Neural progenitor cell (in vitro differentiated cells): Measurements from ENCODE around the gene OVCA2. TPM values are rescaled to one million over a fixed set of nuclear protein-coding genes. Genes with fewer than 3 reads are reported as not detected.

ENCODE experiments used
- DNase-seq: peaks from one replicate; pipeline ENCODE4 v3.0.0-alpha.2; 2016; ENCODE audit warnings: low spot score
- H2AFZ ChIP-seq: fragments of 200-600 bp; sonication (generic); replicated peaks from 2 replicates; pipeline ENCODE4 v1.6.1; 2016; ENCODE audit warnings: antibody characterized with exemption
- H3F3A ChIP-seq: fragments of 200-600 bp; sonication (generic); 2 replicates; pipeline ENCODE4 v1.6.1; 2016; ENCODE audit warnings: antibody characterized with exemption, low read depth
- H3K27ac ChIP-seq: fragments of 200-600 bp; sonication (generic); 2 replicates; pipeline ENCODE4 v1.5.1; 2016; ENCODE audit warnings: mild to moderate bottlenecking
- H3K27me3 ChIP-seq: fragments of 200-600 bp; sonication (generic); 2 replicates; pipeline ENCODE4 v1.6.1; 2016; ENCODE audit warnings: mild to moderate bottlenecking, moderate library complexity
- H3K36me3 ChIP-seq: fragments of 200-600 bp; sonication (generic); 2 replicates; pipeline ENCODE4 v1.5.1; 2016
- H3K4me1 ChIP-seq: fragments of 200-600 bp; sonication (generic); 2 replicates; pipeline ENCODE4 v1.6.1; 2016; ENCODE audit warnings: mixed run types
- H3K4me2 ChIP-seq: fragments of 200-600 bp; sonication (generic); 2 replicates; pipeline ENCODE4 v1.6.1; 2016
- H3K4me3 ChIP-seq: fragments of 200-600 bp; sonication (generic); 2 replicates; pipeline ENCODE4 v1.5.1; 2016
- H3K79me2 ChIP-seq: fragments of 200-600 bp; sonication (generic); 2 replicates; pipeline ENCODE4 v1.6.1; 2016; ENCODE audit warnings: low read depth
- H3K9ac ChIP-seq: fragments of 200-600 bp; sonication (generic); 2 replicates; pipeline ENCODE4 v1.6.1; 2016
- H3K9me3 ChIP-seq: fragments of 200-600 bp; sonication (generic); 2 replicates; pipeline ENCODE4 v1.5.1; 2016; ENCODE audit warnings: low read depth
- H4K20me1 ChIP-seq: fragments of 200-600 bp; sonication (generic); 2 replicates; pipeline ENCODE4 v1.6.1; 2016; ENCODE audit warnings: low read depth
- H3K27ac Mint-ChIP-seq: 3 replicates; pipeline ENCODE4 v1.8.0; 2021; ENCODE audit warnings: mixed read lengths
- H3K27me3 Mint-ChIP-seq: 2 replicates; pipeline ENCODE4 v1.8.0; 2022; ENCODE audit warnings: low read depth, mild to moderate bottlenecking, inconsistent platforms, moderate library complexity, mixed read lengths; ENCODE audit not compliant: insufficient read depth
- H3K36me3 Mint-ChIP-seq: 3 replicates; pipeline ENCODE4 v1.8.0; 2021; ENCODE audit warnings: mixed read lengths
- H3K4me1 Mint-ChIP-seq: 3 replicates; pipeline ENCODE4 v1.8.0; 2021; ENCODE audit warnings: mixed read lengths
- H3K4me3 Mint-ChIP-seq: 3 replicates; pipeline ENCODE4 v1.8.0; 2021; ENCODE audit warnings: mild to moderate bottlenecking, moderate library complexity, mixed read lengths
- H3K9me3 Mint-ChIP-seq: 3 replicates; pipeline ENCODE4 v1.8.0; 2020; ENCODE audit warnings: mixed read lengths
- EZH2 ChIP-seq: fragments of 200-600 bp; sonication (generic); IDR thresholded peaks from 2 replicates; pipeline ENCODE4 v1.6.1; 2017; ENCODE audit warnings: antibody characterized with exemption, mild to moderate bottlenecking, moderate library complexity
- EZH2phosphoT487 ChIP-seq: fragments of 200-600 bp; sonication (generic); IDR thresholded peaks from 2 replicates; pipeline ENCODE4 v1.6.1; 2017; ENCODE audit warnings: antibody characterized with exemption
- total RNA-seq: library from RNA; depleted of rRNA; stranded (reverse); fragments of >200 nt; gene quantifications from 2 replicates; pipeline ENCODE4 v1.2.3, GENCODE V29; 2015; ENCODE audit warnings: low replicate concordance
- TF ChIP-seq, protein P1 (sequence below): fragments of 200-600 bp; sonication (generic); IDR thresholded peaks from 2 replicates; pipeline ENCODE4 v1.5.1; 2017; ENCODE audit warnings: antibody characterized with exemption, mild to moderate bottlenecking

OVCA2 gene
- total RNA-seq, 1 donor from 2014 or later = 5.4 TPM

DNA sequence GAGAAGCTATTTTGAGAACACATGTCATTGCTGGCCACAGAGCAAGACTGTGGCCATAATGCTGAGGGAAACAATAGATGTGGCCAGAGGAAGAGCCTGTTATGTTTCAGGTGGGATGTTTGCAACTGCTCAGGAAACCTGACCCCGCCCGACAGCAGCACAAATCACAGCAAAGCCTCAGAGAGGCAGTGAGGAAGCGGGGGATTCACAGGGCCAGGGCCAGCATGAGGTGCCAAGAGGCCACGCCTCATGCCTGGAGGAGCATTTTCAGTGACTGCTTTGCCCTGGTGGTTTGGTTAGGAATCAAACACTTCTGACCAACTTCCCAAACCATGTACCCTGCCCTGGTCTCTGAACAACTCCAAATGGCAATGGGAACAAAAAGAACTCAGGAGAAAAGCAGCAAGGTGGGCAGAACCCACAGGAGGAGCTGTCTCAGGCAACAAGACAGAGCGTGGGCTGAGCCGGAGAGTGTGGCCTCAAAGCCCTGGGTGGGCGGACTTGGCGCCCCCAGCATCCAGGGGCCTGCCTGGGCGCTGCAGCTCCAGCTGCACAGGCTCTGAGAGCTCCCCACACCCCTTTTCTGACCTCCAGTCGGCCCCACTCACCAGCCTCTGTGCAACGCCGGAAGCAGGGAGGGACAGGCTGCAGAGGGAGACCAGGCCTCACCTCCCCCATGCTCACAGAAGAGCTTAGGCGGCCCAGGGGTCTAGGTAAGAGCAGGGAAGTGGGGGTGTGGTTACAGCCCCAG, 33.7 kb downstream of the OVCA2 start:
- Histone ChIP-seq H4K20me1 (peaks cover 22% of the 10 kb centered on the region), H3K4me2 (no peak overlapping the region), H2AFZ (no peak overlapping the region), H3K9ac (no peak overlapping the region), H3K4me3 (no peak overlapping the region), H3F3A (peaks cover 8% of the 10 kb centered on the region), H3K27ac (no peak overlapping the region), H3K9me3 (no peaks in the 10 kb centered on the region), H3K27me3 (no peaks in the 10 kb centered on the region), H3K36me3 (no peaks in the 10 kb centered on the region), H3K79me2 (no peaks in the 10 kb centered on the region), H3K4me1 (peaks cover 11% of the 10 kb centered on the region)
- H3K4me3 Mint-ChIP-seq = no peak overlapping the region
- no peak overlapping the region for H3K27ac Mint-ChIP-seq
- peaks cover 14% of the 10 kb centered on the region for H3K4me1 Mint-ChIP-seq
- H3K36me3 Mint-ChIP-seq = peaks cover 23% of the 10 kb centered on the region
- peaks cover 3% of the 10 kb centered on the region for H3K27me3 Mint-ChIP-seq
- peak; percentile 31 for DNase-seq
- no peaks in the 10 kb centered on the region for H3K9me3 Mint-ChIP-seq
- TF ChIP-seq EZH2 = no peak
- TF ChIP-seq, protein P1, sequence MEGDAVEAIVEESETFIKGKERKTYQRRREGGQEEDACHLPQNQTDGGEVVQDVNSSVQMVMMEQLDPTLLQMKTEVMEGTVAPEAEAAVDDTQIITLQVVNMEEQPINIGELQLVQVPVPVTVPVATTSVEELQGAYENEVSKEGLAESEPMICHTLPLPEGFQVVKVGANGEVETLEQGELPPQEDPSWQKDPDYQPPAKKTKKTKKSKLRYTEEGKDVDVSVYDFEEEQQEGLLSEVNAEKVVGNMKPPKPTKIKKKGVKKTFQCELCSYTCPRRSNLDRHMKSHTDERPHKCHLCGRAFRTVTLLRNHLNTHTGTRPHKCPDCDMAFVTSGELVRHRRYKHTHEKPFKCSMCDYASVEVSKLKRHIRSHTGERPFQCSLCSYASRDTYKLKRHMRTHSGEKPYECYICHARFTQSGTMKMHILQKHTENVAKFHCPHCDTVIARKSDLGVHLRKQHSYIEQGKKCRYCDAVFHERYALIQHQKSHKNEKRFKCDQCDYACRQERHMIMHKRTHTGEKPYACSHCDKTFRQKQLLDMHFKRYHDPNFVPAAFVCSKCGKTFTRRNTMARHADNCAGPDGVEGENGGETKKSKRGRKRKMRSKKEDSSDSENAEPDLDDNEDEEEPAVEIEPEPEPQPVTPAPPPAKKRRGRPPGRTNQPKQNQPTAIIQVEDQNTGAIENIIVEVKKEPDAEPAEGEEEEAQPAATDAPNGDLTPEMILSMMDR = no peak
- TF ChIP-seq EZH2phosphoT487 = no peak

DNA sequence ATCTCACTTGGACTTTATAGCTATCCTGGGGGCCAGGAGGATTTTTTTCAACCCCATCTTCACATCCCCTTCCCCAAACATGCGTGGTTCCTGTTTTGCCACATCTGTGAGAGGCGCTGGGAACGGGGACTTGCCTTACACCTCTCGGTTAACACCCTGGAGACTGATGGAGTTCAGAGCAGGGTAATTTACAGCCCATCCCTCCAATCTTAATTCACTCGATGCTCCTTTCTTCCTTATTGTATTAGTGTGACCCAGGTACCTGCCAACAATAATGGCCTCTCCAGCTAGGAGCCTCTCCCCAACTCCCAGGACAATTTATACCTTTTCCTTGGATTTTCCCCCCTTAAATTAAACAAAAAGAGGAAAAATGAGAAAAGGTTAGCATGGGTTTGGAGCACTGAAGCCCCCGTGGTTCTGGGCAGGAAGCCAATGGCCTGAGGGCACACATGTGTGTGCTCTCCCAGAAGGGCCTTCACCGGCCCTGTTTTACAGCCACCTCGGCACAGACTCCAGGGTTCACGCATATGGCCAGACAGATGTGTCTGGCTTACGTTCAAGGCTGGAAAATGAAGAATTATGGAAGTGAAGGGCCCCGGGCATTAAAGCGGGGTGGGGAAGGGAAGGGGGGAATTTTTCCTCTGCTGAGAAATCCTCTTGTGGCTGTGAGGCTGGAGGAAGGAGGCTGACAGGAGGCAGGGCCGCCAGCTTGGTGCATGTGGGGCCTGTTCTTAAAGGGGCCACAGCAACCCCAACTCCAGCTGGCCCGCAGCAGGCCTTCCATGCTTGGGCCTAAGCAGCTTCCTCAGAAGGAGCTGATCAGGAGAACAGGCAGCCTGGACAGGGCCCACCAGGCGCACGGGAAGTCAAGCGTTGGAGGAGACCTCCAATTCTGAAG, 34.5 kb downstream of the OVCA2 start:
- peaks cover 11% of the 10 kb centered on the region for H3K4me1 ChIP-seq
- H3K9me3 ChIP-seq = no peaks in the 10 kb centered on the region
- Mint-ChIP-seq H3K27ac (no peak overlapping the region), H3K36me3 (peaks cover 28% of the 10 kb centered on the region), H3K4me1 (peaks cover 10% of the 10 kb centered on the region), H3K27me3 (peaks cover 3% of the 10 kb centered on the region), H3K4me3 (no peak overlapping the region), H3K9me3 (no peaks in the 10 kb centered on the region)
- no peaks in the 10 kb centered on the region for H3K79me2 ChIP-seq
- no peak overlapping the region for H3K9ac ChIP-seq
- no peaks in the 10 kb centered on the region for H3K36me3 ChIP-seq
- no peak overlapping the region for H3K4me3 ChIP-seq
- H3K27me3 ChIP-seq = no peaks in the 10 kb centered on the region
- H3K4me2 ChIP-seq = no peak overlapping the region
- H3K27ac ChIP-seq = no peak overlapping the region
- no peak overlapping the region for H2AFZ ChIP-seq
- peaks cover 8% of the 10 kb centered on the region for H3F3A ChIP-seq
- peaks cover 18% of the 10 kb centered on the region for H4K20me1 ChIP-seq
- no peak for DNase-seq
- TF ChIP-seq, protein P1 = no peak
- TF ChIP-seq EZH2phosphoT487 (no peak), EZH2 (no peak)

DNA sequence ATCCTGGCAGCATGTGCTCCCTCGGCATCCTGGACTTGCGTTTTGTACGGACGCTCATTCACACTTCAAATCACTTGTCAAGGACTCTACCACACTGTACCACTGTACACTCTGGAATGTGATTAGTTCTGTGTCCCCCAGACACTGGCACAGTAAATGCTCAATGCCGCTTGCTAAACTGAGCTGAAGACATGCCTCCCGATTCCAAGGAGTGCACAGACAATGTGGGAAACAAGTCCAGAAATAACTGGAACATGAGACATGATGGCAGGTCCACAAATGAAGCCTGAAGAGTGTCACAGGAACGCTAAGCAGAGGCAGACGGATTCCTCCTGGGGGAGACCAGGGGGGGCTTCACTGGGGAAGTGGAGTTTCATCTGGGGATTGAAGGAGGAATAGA, 35.2 kb downstream of the OVCA2 start:
- H3K27me3 ChIP-seq = no peaks in the 10 kb centered on the region
- Mint-ChIP-seq H3K27ac (no peak overlapping the region), H3K4me3 (no peak overlapping the region), H3K27me3 (peaks cover 3% of the 10 kb centered on the region), H3K4me1 (peaks cover 10% of the 10 kb centered on the region), H3K36me3 (peaks cover 30% of the 10 kb centered on the region), H3K9me3 (no peaks in the 10 kb centered on the region)
- H3K4me3 ChIP-seq = no peak overlapping the region
- H4K20me1 ChIP-seq = peaks cover 18% of the 10 kb centered on the region
- no peaks in the 10 kb centered on the region for H3K36me3 ChIP-seq
- no peaks in the 10 kb centered on the region for H3K79me2 ChIP-seq
- TF ChIP-seq, protein P1 = no peak
- no peak for TF ChIP-seq EZH2phosphoT487
- no peak for TF ChIP-seq EZH2
- H3K27ac ChIP-seq = no peak overlapping the region
- no peak overlapping the region for H3K9ac ChIP-seq
- peaks cover 8% of the 10 kb centered on the region for H3F3A ChIP-seq
- no peaks in the 10 kb centered on the region for H3K9me3 ChIP-seq
- no peak overlapping the region for H3K4me2 ChIP-seq
- peaks cover 11% of the 10 kb centered on the region for H3K4me1 ChIP-seq
- no peak overlapping the region for H2AFZ ChIP-seq
- no peak for DNase-seq
